Fibroblast of the aortic adventitia (primary cell): ENCODE data around the gene HSD17B14. TPM values are rescaled to one million over a fixed set of nuclear protein-coding genes. Genes with fewer than 3 reads are reported as not detected.
"Not testable (repeated sequence)": the region's sequence is repeated elsewhere in the genome, so short reads cannot be mapped to it uniquely, and the experiment has no call there.

ENCODE experiments used
- DNase-seq: peaks from one replicate; pipeline ENCODE4 v3.0.0-alpha.2; 2010; ENCODE audit warnings: low read depth
- H3K4me3 ChIP-seq: 2 replicates; pipeline ENCODE4 v1.5.1; 2011; ENCODE audit warnings: low read depth, mild to moderate bottlenecking, control low read depth, low read length, moderate library complexity
- small RNA-seq: library from RNA; depleted of rRNA; stranded (forward); fragments of <200 nt; gene quantifications from one replicate; pipeline ENCODE3, GENCODE V24; 2012
- total RNA-seq: library from RNA; depleted of rRNA; stranded (reverse); fragments of >200 nt; gene quantifications from 2 replicates; pipeline ENCODE4 v1.2.3, GENCODE V29; 2012; ENCODE audit warnings: low replicate concordance
- TF ChIP-seq, protein P1 (sequence below): IDR thresholded peaks from 2 replicates; pipeline ENCODE4 v1.5.1; 2011; ENCODE audit warnings: mild to moderate bottlenecking, low read length, control low read depth, inconsistent platforms; ENCODE audit not compliant: insufficient read depth

The HSD17B14 gene
- total RNA-seq, 1 donor: 3.6 TPM

DNA sequence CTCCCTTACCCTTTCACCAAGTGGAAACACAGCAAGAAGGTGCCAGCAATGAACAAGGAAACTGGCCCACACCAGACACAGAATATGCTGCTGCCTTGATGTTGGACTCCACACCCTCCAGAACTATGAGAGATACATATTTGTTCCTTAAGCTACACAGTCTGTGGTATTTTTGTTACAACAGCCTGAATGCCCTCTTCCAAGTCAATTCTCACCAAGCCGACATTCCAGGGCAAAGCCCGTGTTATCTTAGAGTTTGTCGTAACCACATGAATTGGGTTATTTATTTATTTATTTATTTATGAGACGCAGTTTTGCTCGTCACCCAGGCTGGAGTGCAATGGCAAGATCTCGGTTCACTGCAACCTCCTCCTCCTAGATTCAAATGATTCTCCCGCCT lies 66.0 kb downstream of the HSD17B14 start:
- no peak overlapping the region for H3K4me3 ChIP-seq
- TF ChIP-seq, protein P1, sequence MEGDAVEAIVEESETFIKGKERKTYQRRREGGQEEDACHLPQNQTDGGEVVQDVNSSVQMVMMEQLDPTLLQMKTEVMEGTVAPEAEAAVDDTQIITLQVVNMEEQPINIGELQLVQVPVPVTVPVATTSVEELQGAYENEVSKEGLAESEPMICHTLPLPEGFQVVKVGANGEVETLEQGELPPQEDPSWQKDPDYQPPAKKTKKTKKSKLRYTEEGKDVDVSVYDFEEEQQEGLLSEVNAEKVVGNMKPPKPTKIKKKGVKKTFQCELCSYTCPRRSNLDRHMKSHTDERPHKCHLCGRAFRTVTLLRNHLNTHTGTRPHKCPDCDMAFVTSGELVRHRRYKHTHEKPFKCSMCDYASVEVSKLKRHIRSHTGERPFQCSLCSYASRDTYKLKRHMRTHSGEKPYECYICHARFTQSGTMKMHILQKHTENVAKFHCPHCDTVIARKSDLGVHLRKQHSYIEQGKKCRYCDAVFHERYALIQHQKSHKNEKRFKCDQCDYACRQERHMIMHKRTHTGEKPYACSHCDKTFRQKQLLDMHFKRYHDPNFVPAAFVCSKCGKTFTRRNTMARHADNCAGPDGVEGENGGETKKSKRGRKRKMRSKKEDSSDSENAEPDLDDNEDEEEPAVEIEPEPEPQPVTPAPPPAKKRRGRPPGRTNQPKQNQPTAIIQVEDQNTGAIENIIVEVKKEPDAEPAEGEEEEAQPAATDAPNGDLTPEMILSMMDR: no peak
- DNase-seq: peak; percentile 71

DNA sequence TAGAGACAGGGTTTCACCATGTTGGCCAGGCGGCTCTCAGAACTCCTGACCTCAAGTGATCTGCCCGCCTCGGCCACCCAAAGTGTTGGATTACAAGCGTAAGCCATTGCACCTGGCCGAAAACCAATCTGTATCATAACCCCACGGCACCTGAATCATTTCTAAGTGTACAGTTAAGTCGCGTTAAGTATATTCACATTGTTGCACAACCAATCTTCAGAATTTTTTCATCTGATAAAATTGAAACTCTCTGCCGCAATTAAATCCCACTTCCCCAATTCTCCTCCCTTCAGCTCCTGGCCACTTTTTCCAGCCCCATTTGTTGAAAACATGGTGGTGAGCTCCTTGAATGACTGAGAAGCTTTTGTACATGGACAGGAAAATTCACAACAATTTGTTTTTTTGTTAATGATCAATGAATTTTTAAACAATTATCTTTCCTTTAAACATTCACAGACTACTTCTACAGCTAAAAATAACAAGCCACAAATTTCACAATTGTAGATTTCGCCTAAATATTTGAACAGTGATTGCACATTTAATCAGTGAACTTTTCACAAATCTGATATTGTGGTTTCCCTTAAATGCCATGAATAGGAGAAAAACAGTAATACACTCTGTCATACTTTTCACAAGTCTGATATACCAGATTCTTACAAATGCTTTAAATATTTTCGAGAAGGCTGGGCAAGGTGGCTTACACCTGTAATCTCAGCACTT lies 67.1 kb downstream of the HSD17B14 start:
- DNase-seq: peak; percentile 48
- TF ChIP-seq, protein P1: no peak
- no peak overlapping the region for H3K4me3 ChIP-seq

DNA sequence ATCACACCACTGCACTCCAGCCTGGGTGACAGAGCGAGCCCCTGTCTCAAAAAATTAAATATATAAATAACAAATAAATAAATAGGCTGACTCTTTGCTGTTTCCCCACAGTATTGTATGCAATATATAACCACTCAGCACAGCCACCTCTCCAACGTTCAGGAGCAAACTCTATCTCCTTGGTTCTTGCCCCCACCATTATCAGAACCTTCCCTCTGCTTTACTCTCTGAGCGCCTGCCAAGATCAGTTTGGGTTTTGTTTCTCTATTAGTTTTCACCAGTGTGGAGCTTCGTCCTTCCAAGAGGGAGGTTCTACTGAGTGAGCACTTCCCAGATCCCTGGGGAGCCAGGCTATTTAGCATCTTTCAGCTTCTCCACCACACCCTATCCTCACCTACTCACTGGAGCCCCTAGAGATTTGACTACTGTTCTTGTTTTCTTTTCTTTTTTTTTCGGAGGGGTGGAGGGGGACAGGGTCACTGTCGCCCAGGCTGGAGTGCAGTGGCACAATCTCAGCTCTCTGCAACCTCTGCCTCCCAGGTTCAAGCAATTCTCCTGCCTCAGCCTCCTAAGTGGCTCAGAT lies 68.0 kb downstream of the HSD17B14 start:
- not testable (repeated sequence) for DNase-seq

DNA sequence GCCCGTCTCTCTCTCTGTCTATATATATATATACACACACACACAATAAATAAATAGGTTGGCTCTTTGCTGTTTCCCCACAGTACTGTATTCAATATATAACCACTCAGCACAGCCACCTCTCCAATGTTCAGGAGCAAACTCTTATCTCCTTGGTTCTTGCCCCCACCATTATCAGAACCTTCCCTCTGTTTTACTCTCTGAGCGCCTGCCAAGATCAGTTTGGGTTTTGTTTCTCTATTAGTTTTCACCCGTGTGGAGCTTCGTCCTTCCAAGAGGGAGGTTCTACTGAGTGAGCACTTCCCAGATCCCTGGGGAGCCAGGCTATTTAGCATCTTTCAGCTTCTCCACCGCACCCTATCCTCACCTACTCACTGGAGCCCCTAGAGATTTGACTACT lies 70.5 kb downstream of the HSD17B14 start:
- not testable (repeated sequence) for DNase-seq

More for the DNA sequence above, 68.0 kb downstream of the HSD17B14 start:
- H3K4me3 ChIP-seq: not testable (repeated sequence)

More for the DNA sequence above, 70.5 kb downstream of the HSD17B14 start:
- H3K4me3 ChIP-seq: not testable (repeated sequence)

Small RNAs within 50 kb of the gene (small RNA-seq; reads per million reads assigned to genes)
- not detected for gene RNU6-317P

Other genes with a start within 250 kb of the HSD17B14 start
- gene SPACA4, start 229.7 kb downstream of the HSD17B14 start, total RNA-seq: not detected in 2 replicates
- 0.18 TPM in 1 of 2 replicates, not detected in the other for gene FAM83E, start 221.4 kb downstream of the HSD17B14 start, total RNA-seq
- gene RPL18, start 217.3 kb downstream of the HSD17B14 start, total RNA-seq: 1,782 and 2,036 TPM in 2 replicates
- gene SPHK2, start 217.0 kb downstream of the HSD17B14 start, total RNA-seq: 10.9 and 16.3 TPM in 2 replicates
- 20.9 and 48.8 TPM in 2 replicates for gene DBP, start 199.1 kb downstream of the HSD17B14 start, total RNA-seq
- 2.3 and 14.5 TPM in 2 replicates for gene CA11, start 190.3 kb downstream of the HSD17B14 start, total RNA-seq
- gene NTN5, start 163.5 kb downstream of the HSD17B14 start, total RNA-seq: 0.09 TPM in 1 of 2 replicates, not detected in the other
- not detected in 2 replicates for gene FUT2, start 140.5 kb downstream of the HSD17B14 start, total RNA-seq
- gene MAMSTR, start 116.8 kb downstream of the HSD17B14 start, total RNA-seq: 2.5 and 8.0 TPM in 2 replicates
- gene RASIP1, start 95.9 kb downstream of the HSD17B14 start, total RNA-seq: 0.16 and 0.45 TPM in 2 replicates
- gene IZUMO1, start 89.6 kb downstream of the HSD17B14 start, total RNA-seq: not detected in 2 replicates
- under 0.01 TPM in 1 of 2 replicates, not detected in the other for gene FUT1, start 83.8 kb downstream of the HSD17B14 start, total RNA-seq
- not detected in 2 replicates for gene FGF21, start 81.0 kb downstream of the HSD17B14 start, total RNA-seq
- gene BCAT2, start 25.5 kb downstream of the HSD17B14 start, total RNA-seq: 9.6 and 30.4 TPM in 2 replicates
- gene PLEKHA4, start 32.1 kb upstream of the HSD17B14 start, total RNA-seq: 28.9 and 44.0 TPM in 2 replicates
- gene PPP1R15A, start 35.9 kb upstream of the HSD17B14 start, total RNA-seq: 45.8 and 53.6 TPM in 2 replicates
- gene TULP2, start 62.3 kb upstream of the HSD17B14 start, total RNA-seq: 0.54 TPM in 1 of 2 replicates, not detected in the other
- gene NUCB1, start 63.8 kb upstream of the HSD17B14 start, total RNA-seq: 267 and 932 TPM in 2 replicates
- not detected in 2 replicates for gene DHDH, start 97.2 kb upstream of the HSD17B14 start, total RNA-seq
- gene BAX, start 118.4 kb upstream of the HSD17B14 start, total RNA-seq: 15.5 and 45.8 TPM in 2 replicates
- gene FTL, start 128.8 kb upstream of the HSD17B14 start, total RNA-seq: 5,494 and 8,302 TPM in 2 replicates
- gene GYS1, start 156.8 kb upstream of the HSD17B14 start, total RNA-seq: 5.5 and 38.6 TPM in 2 replicates
- 16.3 and 119 TPM in 2 replicates for gene RUVBL2, start 157.4 kb upstream of the HSD17B14 start, total RNA-seq
- not detected in 2 replicates for gene LHB, start 180.6 kb upstream of the HSD17B14 start, total RNA-seq
- gene CGB3, start 187.8 kb upstream of the HSD17B14 start, total RNA-seq: not detected in 2 replicates
- not detected in 2 replicates for gene CGB2, start 195.4 kb upstream of the HSD17B14 start, total RNA-seq
- gene CGB1, start 200.4 kb upstream of the HSD17B14 start, total RNA-seq: not detected in 2 replicates
- not detected in 2 replicates for gene CGB5, start 207.4 kb upstream of the HSD17B14 start, total RNA-seq
- not detected in 2 replicates for gene CGB8, start 212.6 kb upstream of the HSD17B14 start, total RNA-seq
- 0.09 TPM in 1 of 2 replicates, not detected in the other for gene CGB7, start 221.3 kb upstream of the HSD17B14 start, total RNA-seq
- gene NTF4, start 228.3 kb upstream of the HSD17B14 start, total RNA-seq: not detected in 2 replicates
- not detected in 2 replicates for gene KCNA7, start 236.2 kb upstream of the HSD17B14 start, total RNA-seq
- gene SNRNP70, start 249.0 kb upstream of the HSD17B14 start, total RNA-seq: 111 and 129 TPM in 2 replicates